Dedifferentiated amniotic fluid mesenchymal stem cell (primary cell): ENCODE results near the gene PPP1R12A.

Experiments
- DNase-seq: peaks from one replicate; pipeline ENCODE4 v3.0.0-alpha.2; 2016; ENCODE audit errors: extremely low spot score

Gene PPP1R12A

GRCh38 chr12:79935624-79936345 is 888 bp upstream of the PPP1R12A start:
- no peak for DNase-seq

DNA sequence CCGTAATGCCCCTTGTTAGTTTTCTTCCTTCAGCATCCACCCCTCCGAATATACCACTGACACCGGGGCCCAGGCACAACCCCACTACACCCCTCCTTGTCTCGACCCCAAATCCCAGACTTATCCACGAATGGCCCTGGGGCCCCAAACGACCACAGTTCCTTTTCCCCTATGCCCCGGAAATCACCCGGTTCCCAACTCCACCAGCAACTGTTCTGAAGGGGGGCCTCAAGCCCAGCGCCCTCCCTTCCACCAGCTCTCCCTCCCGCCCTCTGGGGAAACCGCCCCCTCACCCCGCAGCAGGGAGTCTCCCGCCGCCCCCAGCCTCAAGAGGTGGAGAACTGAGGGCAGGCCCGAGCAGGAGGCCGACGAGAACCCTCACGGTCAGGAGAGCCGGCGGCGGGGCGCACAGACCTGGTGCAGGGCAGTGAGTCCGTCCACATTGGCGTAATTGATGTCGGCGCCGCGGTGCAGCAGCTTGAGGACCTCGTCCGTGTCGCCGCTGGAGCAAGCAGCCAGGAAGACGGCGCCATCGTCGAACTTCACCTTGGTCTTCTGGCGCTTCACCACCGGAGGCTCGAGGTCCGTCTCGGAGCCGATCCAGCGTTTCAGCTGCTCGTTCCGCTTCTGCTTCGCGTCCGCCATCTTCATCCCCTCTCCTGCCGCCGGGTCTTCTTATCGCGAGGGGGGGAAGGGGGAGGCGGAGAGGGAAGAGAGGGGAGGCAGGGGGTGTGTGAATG is 446 bp downstream of the PPP1R12A start:
- no peak for DNase-seq

- DNase-seq, result no peak
Measured at GRCh38 chr12:79933532-79934264, 1.2 kb downstream of the PPP1R12A start.

DNA sequence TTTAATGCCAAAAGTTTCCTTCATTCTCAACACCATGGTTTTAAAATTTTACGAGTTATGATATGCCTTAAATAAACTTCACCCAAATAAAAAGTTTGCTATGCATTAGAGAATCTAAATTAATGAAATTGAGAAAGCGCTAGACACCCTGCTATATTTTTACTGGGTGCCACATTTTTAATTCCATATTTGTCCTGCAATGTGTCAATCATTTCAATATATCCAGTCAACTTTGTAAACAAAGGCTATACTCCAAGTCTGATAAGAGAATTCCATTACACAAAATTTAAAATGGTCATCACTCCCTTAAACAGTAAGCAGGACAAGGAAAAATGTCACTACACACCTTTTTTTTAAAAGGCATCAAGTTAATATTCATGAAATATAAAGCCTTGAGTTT is 1.9 kb downstream of the PPP1R12A start:
- no peak for DNase-seq

DNA sequence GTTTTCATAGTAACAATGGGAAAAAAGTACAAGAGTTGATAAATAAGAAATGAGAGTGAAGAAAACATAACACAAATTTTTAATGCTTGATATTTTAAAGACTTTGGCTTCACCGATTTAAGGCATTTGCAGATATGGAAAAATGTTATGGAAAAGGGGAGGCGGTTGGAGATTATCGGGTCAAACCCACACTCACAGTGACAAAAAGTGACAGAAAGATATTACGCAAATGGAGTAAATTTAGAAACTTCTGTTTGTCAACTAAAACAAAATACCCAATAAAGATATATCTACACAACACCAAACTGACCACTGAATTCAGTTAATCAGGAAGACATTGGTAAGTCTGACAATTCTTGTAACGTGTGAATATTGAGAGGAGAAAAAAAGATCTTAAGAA is 2.5 kb downstream of the PPP1R12A start:
- no peak for DNase-seq

- no peak for DNase-seq
Measured at GRCh38 chr12:79929065-79929464, 5.8 kb downstream of the PPP1R12A start.

DNA sequence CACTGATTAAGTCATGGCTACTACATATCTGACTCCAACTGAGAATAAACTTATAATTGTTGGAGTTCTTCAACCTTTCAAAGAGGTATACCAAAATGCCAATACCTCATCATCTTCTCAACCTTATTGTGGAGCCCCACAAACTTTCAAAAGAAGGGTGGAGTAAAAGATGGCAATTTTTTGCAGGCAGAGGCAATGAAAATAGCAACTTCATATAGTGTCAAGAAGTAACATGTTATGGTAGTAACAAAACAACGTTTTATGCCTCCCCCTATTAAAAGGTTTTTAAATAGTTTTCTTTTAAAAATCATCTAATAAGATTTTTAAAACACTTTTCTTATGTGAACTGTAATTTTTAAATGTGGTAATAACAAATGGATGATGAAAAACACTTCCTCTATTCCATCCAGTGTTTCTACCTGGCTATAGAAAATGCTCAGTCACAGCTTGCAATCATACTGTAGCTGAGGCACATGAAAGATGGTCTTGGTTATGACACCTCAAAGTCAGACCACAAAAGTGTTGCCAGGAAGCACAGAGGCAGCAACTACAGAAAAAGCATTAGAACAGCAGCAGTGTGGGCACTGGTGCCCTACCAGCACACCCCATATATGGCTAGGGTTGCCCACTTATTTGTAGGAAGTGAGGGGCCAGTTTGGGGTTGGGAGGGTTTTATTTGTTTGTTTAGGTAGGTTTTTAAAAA is 7.0 kb downstream of the PPP1R12A start:
- no peak for DNase-seq

DNA sequence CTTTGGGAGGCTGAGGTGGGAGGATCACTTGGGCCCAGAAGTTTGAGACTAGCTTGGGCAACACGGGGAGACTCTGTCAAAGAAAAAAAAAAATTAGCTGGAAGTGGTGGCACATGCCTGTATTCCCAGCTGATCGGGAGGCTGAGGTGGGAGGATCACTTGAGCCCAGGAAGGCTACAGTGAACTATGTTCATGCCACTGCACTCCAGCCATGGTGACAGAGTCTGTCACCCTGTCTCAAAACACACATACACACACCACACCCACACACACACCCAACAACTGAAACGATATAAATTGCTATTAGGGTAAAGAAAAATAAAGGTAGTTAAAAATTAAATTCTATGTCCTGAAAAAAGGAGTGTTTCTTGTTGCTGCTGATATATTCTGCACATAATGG is 7.9 kb downstream of the PPP1R12A start:
- no peak for DNase-seq

DNA sequence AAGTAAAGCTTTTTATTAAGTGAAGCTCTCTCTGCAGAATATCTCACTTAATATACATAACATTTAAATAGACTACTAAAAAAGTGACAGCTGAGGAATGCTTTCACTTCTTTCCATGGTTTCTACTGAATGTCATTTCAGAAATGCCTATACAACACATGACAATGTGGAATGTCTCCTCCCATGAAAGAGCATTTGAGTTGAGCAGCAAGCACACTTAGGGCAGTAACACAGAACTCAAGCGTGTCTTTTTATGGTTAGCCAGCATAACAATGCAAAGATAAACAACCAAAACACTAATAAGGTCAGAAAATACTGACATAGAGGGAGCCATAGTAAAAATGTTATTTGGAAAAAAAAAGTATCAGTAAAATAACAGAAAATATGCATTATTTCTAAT is 9.4 kb downstream of the PPP1R12A start:
- DNase-seq, result peak; percentile 26

DNA sequence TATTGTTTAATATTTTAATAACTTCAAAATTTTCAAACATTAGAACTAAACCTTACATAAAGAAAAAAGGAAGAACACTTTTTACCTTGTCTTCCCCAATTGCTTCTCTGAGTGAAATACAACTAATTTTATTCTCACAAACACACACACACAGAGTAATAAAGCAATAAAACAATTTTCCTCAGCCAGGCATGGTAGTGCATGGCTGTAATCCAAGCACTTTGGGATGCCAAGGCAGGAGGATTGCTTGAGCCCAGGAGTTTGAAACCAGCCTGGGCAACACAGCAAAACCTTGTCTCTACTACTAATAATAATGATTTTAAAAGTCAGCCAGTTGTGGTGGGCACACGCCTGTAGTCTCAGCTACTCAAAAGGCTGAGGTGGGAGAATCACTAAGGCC is 13.1 kb downstream of the PPP1R12A start:
- DNase-seq, result no peak

DNA sequence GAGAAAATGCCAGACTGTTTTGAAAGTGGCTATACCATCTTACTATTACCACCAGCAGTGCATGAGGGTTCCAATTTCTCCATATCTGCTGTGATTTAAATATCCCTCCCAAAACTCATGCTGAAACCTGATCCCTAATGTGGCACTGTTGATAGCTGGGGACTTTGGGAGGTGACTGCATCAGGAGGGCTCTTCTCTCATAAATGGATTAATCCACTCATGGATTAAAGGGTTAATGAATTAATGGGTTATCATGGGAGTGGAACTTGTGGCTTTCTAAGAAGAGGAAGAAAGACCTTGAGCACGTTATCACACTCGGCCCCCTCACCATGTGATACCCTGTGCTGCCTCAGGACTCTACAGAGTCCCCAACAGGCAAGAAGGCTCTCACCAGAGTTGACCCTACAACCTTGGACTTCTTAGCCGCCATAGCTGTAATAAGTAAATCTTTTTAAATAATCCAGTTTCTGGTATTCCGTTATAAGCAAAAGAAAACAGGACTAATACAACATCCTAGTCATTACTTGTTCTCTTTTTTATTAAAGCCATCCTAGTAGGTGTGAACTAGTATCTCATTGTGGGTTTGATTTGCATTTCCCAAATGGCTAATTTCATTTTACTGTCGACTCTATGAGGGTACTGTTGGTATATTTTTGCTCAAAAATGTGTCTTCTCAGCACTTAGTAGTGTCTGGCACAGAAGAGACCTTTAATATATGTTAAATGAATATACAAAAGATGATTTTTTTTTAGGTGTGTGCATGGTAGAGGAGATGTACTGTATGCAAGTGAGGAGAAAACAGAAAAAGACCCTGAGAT is 14.3 kb downstream of the PPP1R12A start:
- DNase-seq, result no peak

- DNase-seq, result no peak
Measured at GRCh38 chr12:79919762-79920161, 15.1 kb downstream of the PPP1R12A start.

DNA sequence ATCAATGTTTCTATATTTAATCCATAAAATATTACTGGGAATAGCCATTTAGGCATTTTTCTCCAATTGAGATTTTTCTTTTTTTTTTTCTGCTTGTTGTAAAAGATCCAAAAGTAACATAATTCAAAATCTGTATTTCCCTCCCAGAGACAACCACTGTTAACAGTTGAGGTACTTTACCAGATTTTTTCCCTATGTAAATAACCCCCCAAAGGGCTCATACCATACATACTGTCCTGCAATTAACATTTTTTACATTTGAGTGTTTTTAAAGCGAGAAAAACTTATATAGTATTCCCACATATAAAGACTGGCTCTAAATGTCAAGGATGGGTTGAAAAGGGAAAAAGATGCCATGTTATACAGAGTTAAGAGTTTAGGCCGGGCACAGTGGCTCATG is 18.1 kb downstream of the PPP1R12A start:
- no peak for DNase-seq

GRCh38 chr12:79911889-79912656 is 22.8 kb downstream of the PPP1R12A start:
- no peak for DNase-seq

- no peak for DNase-seq
Measured at GRCh38 chr12:79908366-79908765, 26.5 kb downstream of the PPP1R12A start.

DNA sequence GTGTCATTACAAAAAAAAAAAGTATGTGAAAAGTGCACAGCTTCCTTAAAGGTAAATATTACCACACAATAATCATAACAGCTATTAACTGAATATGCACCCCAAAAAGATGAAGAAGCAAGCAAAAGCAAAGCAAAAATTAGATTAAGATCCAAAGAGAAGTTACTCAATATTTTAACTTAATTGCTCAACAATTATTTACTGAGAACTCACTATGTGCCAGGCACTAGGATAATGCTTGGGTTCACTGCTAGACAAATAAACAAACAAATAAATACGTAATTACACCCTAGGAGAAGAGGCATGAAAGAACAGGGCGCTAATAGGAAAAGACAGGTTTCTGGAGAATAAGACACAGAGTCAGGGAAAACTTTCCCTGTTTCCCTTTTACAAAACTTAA is 33.4 kb downstream of the PPP1R12A start:
- no peak for DNase-seq

DNA sequence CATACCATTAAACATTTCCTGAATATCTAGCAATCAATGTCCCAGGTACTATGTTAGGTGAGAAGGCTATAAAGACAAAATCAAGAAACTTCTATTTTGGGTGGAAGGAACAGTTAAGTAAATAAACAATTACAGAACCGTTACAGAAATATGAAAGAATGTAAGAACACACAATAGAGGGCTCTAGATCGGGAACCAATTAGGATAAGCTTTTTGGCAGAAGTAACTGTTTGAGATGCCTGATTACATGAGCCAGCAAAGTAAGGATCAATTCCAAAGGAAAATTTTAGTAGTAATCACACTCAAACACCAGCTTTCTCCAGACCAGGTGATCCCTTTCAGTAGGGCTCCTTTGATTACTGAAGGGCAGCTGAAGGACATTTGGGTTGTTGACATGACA is 33.9 kb downstream of the PPP1R12A start:
- no peak for DNase-seq

GRCh38 chr12:79900199-79900598 is 34.7 kb downstream of the PPP1R12A start:
- DNase-seq, result no peak

- DNase-seq, result peak; percentile 70
Measured at GRCh38 chr12:79897617-79898016, 37.3 kb downstream of the PPP1R12A start.

- no peak for DNase-seq
Measured at GRCh38 chr12:79895804-79896203, 39.1 kb downstream of the PPP1R12A start.

- DNase-seq, result no peak
Measured at GRCh38 chr12:79895071-79895470, 39.8 kb downstream of the PPP1R12A start.
